K562 (cell line): ENCODE data around the gene SHLD1. TPM values are rescaled to one million over a fixed set of nuclear protein-coding genes. Genes with fewer than 3 reads are reported as not detected.
A peak's percentile ranks its signal among the peaks of the same experiment; 100 is the strongest.

Experiments
- ARID1B ChIP-seq: fragments of 450-650 bp; IDR thresholded peaks from 2 replicates; pipeline ENCODE4 v1.6.1; 2016; ENCODE audit warnings: antibody characterized with exemption, mild to moderate bottlenecking, inconsistent platforms
- ATF7 ChIP-seq: fragments of 450-650 bp; IDR thresholded peaks from 2 replicates; pipeline ENCODE4 v1.7.1; 2014; ENCODE audit warnings: mild to moderate bottlenecking, moderate library complexity
- CAMTA2 ChIP-seq: fragments of 250-450 bp; sonication (Bioruptor Pico); conservative IDR thresholded peaks from 2 replicates; pipeline ENCODE4 v1.5.1; 2022
- EHMT2 ChIP-seq: fragments of 450-650 bp; IDR thresholded peaks from 2 replicates; pipeline ENCODE4 v1.6.1; 2018; ENCODE audit warnings: antibody characterized with exemption
- FOS ChIP-seq: IDR thresholded peaks from 3 replicates; pipeline ENCODE4 v1.6.1; 2011; ENCODE audit not compliant: insufficient read length; ENCODE audit errors: extremely low read depth
- GTF2F1 ChIP-seq: IDR thresholded peaks from 2 replicates; pipeline ENCODE4 v1.6.1; 2011; ENCODE audit warnings: low read depth, low read length, improper control_type of control experiment
- HNRNPH1 ChIP-seq: fragments of 200-400 bp; formaldehyde crosslinking; optimal IDR thresholded peaks from 2 replicates; pipeline ENCODE3; 2017; ENCODE audit warnings: low read depth, mild to moderate bottlenecking, low read length, moderate library complexity
- L3MBTL2 ChIP-seq: fragments of 450-650 bp; IDR thresholded peaks from 2 replicates; pipeline ENCODE4 v1.6.1; 2016; ENCODE audit warnings: mild to moderate bottlenecking, moderate library complexity
- NCOA6 ChIP-seq: fragments of 450-650 bp; IDR thresholded peaks from 2 replicates; pipeline ENCODE4 v1.6.1; 2017; ENCODE audit warnings: mild to moderate bottlenecking
- NELFE ChIP-seq: IDR thresholded peaks from 2 replicates; pipeline ENCODE4 v1.6.1; 2011; ENCODE audit warnings: mild to moderate bottlenecking; ENCODE audit not compliant: insufficient read depth, insufficient read length
- POU5F1 ChIP-seq: fragments of 150-350 bp; IDR thresholded peaks from 2 replicates; pipeline ENCODE4 v1.6.1; 2014; ENCODE audit warnings: borderline replicate concordance, low read length, low read depth, mild to moderate bottlenecking; ENCODE audit not compliant: partially characterized antibody
- RB1 ChIP-seq: fragments of 450-650 bp; IDR thresholded peaks from 2 replicates; pipeline ENCODE4 v1.6.1; 2017; ENCODE audit warnings: low read depth, mild to moderate bottlenecking
- RCOR1 ChIP-seq, 2 experiments: IDR thresholded peaks; 2 replicates each; pipeline ENCODE4 v1.6.1; 2012; ENCODE audit warnings: low read depth in 2 of 2, low read length in 2 of 2, borderline replicate concordance in 1 of 2, improper control_type of control experiment in 1 of 2
- TAL1 ChIP-seq: fragments of 450-650 bp; IDR thresholded peaks from 2 replicates; pipeline ENCODE4 v1.6.1; 2016; ENCODE audit warnings: mild to moderate bottlenecking
- TRIM28 ChIP-seq: fragments of 450-650 bp; IDR thresholded peaks from 2 replicates; pipeline ENCODE4 v1.6.1; 2017
- U2AF1 ChIP-seq: fragments of 200-400 bp; formaldehyde crosslinking; optimal IDR thresholded peaks from 2 replicates; pipeline ENCODE3; 2017; ENCODE audit warnings: mild to moderate bottlenecking, low read depth, low read length, moderate library complexity
- ZNF23 ChIP-seq: fragments of 250-450 bp; sonication (Bioruptor Pico); IDR thresholded peaks from 2 replicates; pipeline ENCODE4 v1.4.0; 2020; ENCODE audit warnings: mild to moderate bottlenecking
- ZNF316 ChIP-seq: fragments of 450-650 bp; IDR thresholded peaks from 2 replicates; pipeline ENCODE4 v1.6.1; 2016
- ZNF764 ChIP-seq: fragments of 250-450 bp; sonication (Bioruptor Pico); IDR thresholded peaks from 2 replicates; pipeline ENCODE4 v1.4.0; 2020; ENCODE audit warnings: low read depth, mild to moderate bottlenecking, moderate library complexity
- polyA plus RNA-seq, 8 experiments: library from polyadenylated mRNA; depleted of rRNA in 4 of 8; stranded (reverse) in 5 of 8; unstranded in 3 of 8; fragments of >200 nt; fragmentation: Nextera tagmentation in 2 of 8; fragmentation: Illumina TruSeq in 1 of 8; extraction: Ambion mirVana in 2 of 8; extraction: Trizol in 1 of 8; gene quantifications; 2 replicates each; pipeline versions ENCODE4 v1.2.1 to v1.2.3, GENCODE V29; 2011 to 2014; ENCODE audit warnings: inconsistent platforms in 1 of 8, missing spikeins in 1 of 8
- total RNA-seq, 7 experiments: library from RNA; depleted of rRNA in 6 of 7; stranded (reverse); fragments of >200 nt in 6 of 7; fragmentation: Illumina TruSeq in 2 of 7; extraction: Trizol in 2 of 7; gene quantifications; 2 replicates each; pipeline versions ENCODE4 v1.2.1 to v1.2.3, GENCODE V29; 2011 to 2021; ENCODE audit warnings: low replicate concordance in 1 of 7
- TF ChIP-seq, protein P1 (sequence below): fragments of 450-650 bp; IDR thresholded peaks from 2 replicates; pipeline ENCODE4 v1.6.1; 2016; ENCODE audit warnings: low read depth
- TF ChIP-seq, protein P2 (sequence below), 2 experiments: fragments of 450-650 bp; conservative IDR thresholded peaks; 2 replicates each; pipeline ENCODE4 v1.6.1; 2017; ENCODE audit warnings: mild to moderate bottlenecking in 2 of 2, moderate library complexity in 2 of 2

SHLD1 gene
- total and polyA plus RNA-seq, 9 of the 15 experiments (the other 6 are each of a cell fraction or from before 2014, with no cell fraction given), result 3.7 to 21.6 (median 8.2) TPM

DNA sequence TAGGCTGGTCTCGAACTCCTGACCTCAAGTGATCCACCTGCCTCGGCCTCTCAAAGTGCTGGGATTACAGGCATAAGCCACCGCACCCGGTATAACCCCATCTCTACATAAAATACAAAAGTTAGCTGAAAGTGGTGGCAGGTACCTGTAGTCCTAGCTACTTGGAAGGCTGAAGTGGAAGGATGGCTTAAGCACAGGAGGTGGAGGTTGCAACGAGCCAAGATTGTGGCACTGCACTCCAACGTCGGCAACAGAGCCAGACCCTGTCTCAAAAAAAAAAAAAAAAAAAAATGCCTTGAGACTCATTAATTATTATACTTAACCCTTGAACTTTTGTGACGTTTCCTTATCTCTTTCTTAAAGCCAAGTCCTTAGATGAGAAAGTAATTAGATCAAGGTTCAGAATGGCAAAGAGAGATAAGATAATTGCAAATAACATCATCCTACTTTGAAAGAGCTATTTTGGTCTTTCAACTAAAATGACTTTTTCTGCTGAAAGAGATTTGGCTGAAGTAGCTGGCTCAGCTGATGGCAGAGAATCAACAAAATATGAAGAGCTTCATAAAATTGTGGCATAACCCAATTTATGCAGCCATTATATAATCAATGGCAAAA is 4.7 kb upstream of the SHLD1 start (continued):
- TF ChIP-seq, protein P1, sequence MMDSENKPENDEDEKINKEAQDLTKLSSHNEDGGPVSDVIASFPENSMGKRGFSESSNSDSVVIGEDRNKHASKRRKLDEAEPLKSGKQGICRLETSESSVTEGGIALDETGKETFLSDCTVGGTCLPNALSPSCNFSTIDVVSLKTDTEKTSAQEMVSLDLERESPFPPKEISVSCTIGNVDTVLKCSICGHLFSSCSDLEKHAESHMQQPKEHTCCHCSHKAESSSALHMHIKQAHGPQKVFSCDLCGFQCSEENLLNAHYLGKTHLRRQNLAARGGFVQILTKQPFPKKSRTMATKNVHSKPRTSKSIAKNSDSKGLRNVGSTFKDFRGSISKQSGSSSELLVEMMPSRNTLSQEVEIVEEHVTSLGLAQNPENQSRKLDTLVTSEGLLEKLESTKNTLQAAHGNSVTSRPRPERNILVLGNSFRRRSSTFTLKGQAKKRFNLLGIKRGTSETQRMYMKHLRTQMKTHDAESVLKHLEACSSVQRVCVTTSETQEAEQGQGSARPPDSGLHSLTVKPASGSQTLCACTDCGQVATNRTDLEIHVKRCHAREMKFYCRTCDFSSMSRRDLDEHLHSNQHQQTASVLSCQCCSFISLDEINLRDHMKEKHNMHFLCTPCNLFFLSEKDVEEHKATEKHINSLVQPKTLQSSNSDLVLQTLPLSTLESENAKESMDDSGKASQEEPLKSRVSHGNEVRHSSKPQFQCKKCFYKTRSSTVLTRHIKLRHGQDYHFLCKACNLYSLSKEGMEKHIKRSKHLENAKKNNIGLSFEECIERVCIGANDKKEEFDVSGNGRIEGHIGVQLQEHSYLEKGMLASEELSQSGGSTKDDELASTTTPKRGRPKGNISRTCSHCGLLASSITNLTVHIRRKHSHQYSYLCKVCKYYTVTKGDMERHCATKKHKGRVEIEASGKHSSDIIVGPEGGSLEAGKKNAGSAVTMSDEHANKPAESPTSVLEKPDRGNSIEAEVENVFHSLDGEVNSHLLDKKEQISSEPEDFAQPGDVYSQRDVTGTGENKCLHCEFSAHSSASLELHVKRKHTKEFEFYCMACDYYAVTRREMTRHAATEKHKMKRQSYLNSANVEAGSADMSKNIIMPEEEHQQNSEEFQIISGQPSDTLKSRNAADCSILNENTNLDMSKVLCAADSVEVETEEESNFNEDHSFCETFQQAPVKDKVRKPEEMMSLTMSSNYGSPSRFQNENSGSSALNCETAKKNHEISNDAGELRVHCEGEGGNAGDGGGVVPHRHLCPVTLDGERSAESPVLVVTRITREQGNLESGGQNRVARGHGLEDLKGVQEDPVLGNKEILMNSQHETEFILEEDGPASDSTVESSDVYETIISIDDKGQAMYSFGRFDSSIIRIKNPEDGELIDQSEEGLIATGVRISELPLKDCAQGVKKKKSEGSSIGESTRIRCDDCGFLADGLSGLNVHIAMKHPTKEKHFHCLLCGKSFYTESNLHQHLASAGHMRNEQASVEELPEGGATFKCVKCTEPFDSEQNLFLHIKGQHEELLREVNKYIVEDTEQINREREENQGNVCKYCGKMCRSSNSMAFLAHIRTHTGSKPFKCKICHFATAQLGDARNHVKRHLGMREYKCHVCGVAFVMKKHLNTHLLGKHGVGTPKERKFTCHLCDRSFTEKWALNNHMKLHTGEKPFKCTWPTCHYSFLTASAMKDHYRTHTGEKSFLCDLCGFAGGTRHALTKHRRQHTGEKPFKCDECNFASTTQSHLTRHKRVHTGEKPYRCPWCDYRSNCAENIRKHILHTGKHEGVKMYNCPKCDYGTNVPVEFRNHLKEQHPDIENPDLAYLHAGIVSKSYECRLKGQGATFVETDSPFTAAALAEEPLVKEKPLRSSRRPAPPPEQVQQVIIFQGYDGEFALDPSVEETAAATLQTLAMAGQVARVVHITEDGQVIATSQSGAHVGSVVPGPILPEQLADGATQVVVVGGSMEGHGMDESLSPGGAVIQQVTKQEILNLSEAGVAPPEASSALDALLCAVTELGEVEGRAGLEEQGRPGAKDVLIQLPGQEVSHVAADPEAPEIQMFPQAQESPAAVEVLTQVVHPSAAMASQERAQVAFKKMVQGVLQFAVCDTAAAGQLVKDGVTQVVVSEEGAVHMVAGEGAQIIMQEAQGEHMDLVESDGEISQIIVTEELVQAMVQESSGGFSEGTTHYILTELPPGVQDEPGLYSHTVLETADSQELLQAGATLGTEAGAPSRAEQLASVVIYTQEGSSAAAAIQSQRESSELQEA, result no peak
- TF ChIP-seq L3MBTL2 (no peak), ATF7 (no peak), NCOA6 (no peak), ZNF316 (no peak), HNRNPH1 (no peak), NELFE (no peak), TRIM28 (no peak), ZNF23 (CRISPR knock-in tag) (no peak), FOS (no peak), CAMTA2 (CRISPR knock-in tag) (no peak), ZNF764 (CRISPR knock-in tag) (no peak), RCOR1 (IDR thresholded peaks at IDR 0.05; ENCODE audit: borderline replicate concordance in 1 of 2, low read depth in 2 of 2, low read length in 2 of 2) (no peak), GTF2F1 (no peak), TAL1 (peak; percentile 32; the same call in 1 of the 2 replicates), ARID1B (peak; percentile 66), U2AF1 (no peak), RB1 (no peak), EHMT2 (no peak), POU5F1 (no peak)
- TF ChIP-seq, protein P2, sequence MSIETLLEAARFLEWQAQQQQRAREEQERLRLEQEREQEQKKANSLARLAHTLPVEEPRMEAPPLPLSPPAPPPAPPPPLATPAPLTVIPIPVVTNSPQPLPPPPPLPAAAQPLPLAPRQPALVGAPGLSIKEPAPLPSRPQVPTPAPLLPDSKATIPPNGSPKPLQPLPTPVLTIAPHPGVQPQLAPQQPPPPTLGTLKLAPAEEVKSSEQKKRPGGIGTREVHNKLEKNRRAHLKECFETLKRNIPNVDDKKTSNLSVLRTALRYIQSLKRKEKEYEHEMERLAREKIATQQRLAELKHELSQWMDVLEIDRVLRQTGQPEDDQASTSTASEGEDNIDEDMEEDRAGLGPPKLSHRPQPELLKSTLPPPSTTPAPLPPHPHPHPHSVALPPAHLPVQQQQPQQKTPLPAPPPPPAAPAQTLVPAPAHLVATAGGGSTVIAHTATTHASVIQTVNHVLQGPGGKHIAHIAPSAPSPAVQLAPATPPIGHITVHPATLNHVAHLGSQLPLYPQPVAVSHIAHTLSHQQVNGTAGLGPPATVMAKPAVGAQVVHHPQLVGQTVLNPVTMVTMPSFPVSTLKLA (conservative IDR thresholded peaks at IDR 0.05), result no peak
